ENCODE results near the gene ZNF587B.

DNA sequence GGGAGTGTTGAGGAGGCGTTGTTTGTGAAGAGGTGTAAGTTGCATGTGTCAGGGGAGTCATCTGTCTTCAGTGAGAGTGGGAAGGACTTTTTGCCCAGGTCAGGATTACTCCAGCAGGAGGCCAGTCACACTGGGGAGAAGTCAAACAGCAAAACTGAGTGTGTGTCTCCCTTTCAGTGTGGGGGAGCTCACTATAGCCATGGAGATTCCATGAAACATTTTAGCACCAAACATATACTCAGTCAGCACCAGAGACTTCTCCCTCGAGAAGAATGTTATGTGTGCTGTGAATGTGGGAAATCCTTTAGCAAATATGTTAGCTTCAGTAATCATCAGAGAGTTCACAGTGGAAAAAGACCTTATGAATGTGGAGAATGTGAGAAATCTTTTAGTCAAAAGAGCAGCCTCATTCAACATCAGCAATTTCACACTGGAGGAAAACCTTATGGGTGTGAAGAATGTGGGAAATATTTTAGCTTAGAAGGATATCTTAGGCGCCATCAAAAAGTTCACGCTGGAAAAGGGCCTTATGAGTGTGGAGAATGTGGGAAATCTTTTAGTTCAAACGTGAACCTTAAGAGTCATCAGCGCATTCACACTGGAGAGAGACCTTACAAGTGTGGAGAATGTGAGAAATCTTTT, 11.1 kb downstream of the ZNF587B start:
- TF ChIP-seq ZFP3 (CRISPR knock-in tag; IDR thresholded peaks at IDR 0.05) (no peak), PPARA (CRISPR knock-in tag; IDR thresholded peaks at IDR 0.05; ENCODE audit: borderline replicate concordance) (no peak), RARB (CRISPR knock-in tag; IDR thresholded peaks at IDR 0.05) (no peak), ISL1 (CRISPR knock-in tag; IDR thresholded peaks at IDR 0.05) (no peak), ZNF70 (CRISPR knock-in tag; IDR thresholded peaks at IDR 0.05) (no peak), PATZ1 (CRISPR knock-in tag; IDR thresholded peaks at IDR 0.05; ENCODE audit: borderline replicate concordance) (no peak), ZFP30 (CRISPR knock-in tag; IDR thresholded peaks at IDR 0.05) (no peak), OSR1 (CRISPR knock-in tag; IDR thresholded peaks at IDR 0.05) (no peak), POU6F1 (CRISPR knock-in tag; IDR thresholded peaks at IDR 0.05; ENCODE audit: borderline replicate concordance, low read depth) (no peak)
- TF ChIP-seq, protein P1, sequence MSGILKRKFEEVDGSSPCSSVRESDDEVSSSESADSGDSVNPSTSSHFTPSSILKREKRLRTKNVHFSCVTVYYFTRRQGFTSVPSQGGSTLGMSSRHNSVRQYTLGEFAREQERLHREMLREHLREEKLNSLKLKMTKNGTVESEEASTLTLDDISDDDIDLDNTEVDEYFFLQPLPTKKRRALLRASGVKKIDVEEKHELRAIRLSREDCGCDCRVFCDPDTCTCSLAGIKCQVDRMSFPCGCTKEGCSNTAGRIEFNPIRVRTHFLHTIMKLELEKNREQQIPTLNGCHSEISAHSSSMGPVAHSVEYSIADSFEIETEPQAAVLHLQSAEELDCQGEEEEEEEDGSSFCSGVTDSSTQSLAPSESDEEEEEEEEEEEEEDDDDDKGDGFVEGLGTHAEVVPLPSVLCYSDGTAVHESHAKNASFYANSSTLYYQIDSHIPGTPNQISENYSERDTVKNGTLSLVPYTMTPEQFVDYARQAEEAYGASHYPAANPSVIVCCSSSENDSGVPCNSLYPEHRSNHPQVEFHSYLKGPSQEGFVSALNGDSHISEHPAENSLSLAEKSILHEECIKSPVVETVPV (CRISPR knock-in tag; IDR thresholded peaks at IDR 0.05) = no peak

Measured in SK-N-SH treated with all-trans-retinoic acid at 6 μM for 48 hours (cell line).